ENCODE data around the gene DCAF12.
"Not testable (repeated sequence)": the region's sequence is repeated elsewhere in the genome, so short reads cannot be mapped to it uniquely, and the experiment has no call there.

DCAF12 gene

GRCh38 chr9:34059281-34059680, 67.2 kb downstream of the DCAF12 start:
- DNase-seq = no peak

DNA sequence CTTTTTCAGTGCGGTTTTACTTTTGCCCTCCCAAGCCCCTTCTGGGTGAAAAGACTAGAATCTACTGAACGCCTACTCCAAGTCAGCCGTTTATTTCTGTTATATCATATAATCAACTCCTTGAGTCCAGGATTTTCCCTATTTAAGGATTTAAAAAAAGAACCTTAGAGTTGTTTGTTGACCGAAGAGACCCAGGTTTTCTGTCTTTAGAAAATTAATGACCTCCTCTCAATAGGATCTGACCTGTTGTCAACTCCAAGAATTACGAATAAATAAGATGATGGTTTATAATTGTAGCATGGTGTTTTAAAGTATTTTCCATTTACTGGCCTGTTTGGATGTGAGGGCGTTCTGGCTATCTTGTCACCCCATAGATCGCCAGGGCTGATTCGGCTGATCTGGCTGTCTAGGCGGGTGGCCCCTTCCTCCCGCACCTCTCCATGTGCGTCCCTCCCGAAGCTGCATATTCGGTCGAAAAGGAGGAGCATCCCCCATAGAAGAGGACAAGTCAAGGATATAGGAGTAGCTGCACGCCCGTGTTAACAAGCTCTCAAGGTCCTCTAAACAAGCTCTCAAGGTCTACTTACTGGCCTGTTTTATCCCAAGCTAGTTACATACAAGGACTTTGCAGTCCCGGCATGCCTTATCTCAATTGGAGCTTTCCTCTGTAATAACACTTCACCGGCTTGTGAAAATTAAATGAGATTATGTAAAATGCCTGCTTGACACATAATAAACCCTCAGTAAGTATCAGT, 76.7 kb downstream of the DCAF12 start:
- DNase-seq = no peak

GRCh38 chr9:34048727-34049629, 77.5 kb downstream of the DCAF12 start, which contains the start of gene UBAP2:
TSS of gene UBAP2 (minus strand) at chr9:34048887. CDS start at chr9:34017148, 31,739 bp downstream.
- DNase-seq = peak; percentile 99

DNA sequence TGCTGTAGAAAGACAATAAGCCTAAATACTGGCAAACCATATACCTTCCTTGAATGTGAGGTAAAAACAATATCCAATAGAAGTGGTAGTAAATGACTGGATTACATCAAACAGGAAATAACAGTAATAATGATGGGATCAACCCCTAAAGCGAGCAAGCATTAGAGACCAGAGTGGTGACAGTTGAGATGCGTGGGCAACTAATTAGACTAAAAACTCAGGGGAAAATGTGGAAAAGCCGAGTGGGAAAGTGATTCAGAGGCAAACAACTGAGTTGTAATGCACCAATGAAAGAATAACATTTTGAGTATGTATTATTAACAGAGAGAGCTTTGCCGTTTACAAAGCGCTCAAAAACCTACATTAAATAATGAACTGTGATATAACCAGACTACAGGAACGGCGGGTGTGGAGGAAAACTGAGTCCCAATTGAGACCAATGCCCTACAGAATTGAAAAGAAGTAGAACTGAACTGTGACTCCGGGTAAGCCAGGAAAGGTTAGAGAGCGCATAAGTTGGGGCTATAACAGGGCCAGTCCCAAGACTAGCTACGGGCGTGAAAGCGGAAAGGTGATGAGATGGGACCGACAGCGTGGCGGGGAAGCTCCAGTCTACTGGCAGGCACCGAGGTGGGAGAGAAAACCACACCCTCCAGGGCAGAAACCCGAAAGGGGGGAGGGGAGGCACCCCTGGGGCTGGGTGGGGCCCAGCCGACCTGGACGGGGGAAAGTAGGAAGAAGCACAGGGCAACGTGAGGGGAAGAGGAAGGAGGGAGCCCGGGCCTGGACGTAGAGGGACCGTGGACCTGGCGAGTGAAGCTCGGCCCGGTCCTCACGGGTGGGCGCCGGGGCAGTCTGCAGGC, 78.4 kb downstream of the DCAF12 start:
- DNase-seq = peak; percentile 32

GRCh38 chr9:34046784-34047379, 79.6 kb downstream of the DCAF12 start:
- DNase-seq = no peak

DNA sequence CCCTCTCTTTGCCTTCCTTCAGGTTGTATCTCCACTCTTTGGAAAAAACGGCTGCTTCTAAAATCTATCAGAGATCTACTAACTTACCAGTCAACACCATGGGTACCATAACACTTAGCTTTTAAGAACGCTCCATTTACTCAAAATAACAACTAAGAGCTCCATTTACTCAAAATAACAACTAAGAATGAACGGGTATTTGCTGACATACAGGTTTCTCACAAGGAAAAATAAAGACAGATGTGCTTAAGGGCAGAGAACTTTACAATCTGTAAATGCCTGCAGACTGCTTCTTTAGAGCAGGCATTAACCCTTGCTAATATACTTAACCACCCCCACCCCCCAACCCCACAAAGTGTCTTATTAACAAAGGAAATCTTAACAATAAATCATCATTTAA, 80.6 kb downstream of the DCAF12 start:
- DNase-seq = no peak

GRCh38 chr9:34042074-34042473, 84.4 kb downstream of the DCAF12 start:
- not testable (repeated sequence) for DNase-seq

DNA sequence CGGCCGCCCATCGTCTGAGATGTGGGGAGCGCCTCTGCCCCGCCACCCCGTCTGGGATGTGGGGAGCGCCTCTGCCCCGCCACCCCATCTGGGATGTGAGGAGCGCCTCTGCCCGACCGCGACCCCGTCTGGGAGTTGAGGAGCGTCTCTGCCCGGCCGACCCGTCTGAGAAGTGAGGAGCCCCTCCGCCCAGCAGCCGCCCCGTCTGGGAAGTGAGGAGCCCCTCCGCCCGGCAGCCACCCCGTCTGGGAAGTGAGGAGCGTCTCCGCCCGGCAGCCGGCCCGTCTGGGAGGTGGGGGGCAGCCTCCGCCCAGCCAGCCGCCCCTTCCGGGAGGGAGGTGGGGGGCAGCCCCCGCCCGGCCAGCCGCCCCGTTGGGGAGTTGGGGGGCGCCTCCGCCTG, 87.6 kb downstream of the DCAF12 start:
- DNase-seq = not testable (repeated sequence)

GRCh38 chr9:34037626-34038025, 88.9 kb downstream of the DCAF12 start:
- no peak for DNase-seq

DNA sequence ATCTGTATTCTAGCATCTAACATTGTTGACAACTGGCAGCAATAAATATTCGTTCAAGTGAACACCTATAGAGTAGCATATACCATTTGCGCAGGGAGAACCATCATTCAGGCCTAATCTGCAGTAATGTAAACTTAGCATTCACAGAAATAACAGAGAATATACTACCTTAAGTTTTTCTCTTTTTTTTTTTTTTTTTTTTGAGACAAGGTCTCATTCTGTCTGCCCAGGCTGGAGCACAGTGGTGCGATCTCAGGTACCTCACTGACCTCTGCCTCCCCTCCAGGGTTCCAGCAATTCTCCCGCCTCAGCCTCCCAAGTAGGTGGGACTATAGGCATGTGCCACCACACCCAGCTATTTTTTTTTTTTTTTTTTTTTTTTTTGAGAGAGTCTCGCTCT, 89.9 kb downstream of the DCAF12 start:
- no peak for DNase-seq

Data from midbrain (tissue), 1 donor.